Measurements from ENCODE around the gene CLASP1. TPM values are rescaled to one million over a fixed set of nuclear protein-coding genes. Genes with fewer than 3 reads are reported as not detected.

CLASP1 gene
- total and polyA plus RNA-seq, 2 of the 8 experiments (the other 6 are each of a cell fraction or from before 2014, with no cell fraction given) = 7.3 to 53.9 TPM

GRCh38 chr2:121686218-121686617 lies 37.0 kb upstream of the CLASP1 start:
- no peak for FAIRE-seq
- H3K56ac ChIP-seq (replicated peaks; ENCODE audit: insufficient read length, low read depth, low read length) = no peak overlapping the region
- H3K27ac ChIP-seq (ENCODE audit: low read depth, low read length) = no peak overlapping the region
- no peak overlapping the region; the same call in 1 of the 2 replicates for H2BK12ac ChIP-seq (ENCODE audit: low read depth, low read length)
- peak in 1 of 2 experiments; percentile 60 for DNase-seq (ENCODE audit: low read depth in 1 of 2, low spot score in 2 of 2)
- H3K14ac ChIP-seq (ENCODE audit: insufficient read length) = no peak overlapping the region
- no peak overlapping the region for H4K91ac ChIP-seq (replicated peaks; ENCODE audit: insufficient read length, low read length)
- CTCF ChIA-PET (ENCODE audit: partially characterized antibody) = interaction anchor here (0.7 kb wide), 1 partner anchor 36 kb away, joined by 3 read pairs; no protein-coding TSS in a partner anchor
- H2BK15ac ChIP-seq (ENCODE audit: low read length) = no peak overlapping the region
- peaks cover 5 to 24% (median 18%) of the 10 kb centered on the region in 4 experiments for H3K4me1 ChIP-seq (replicated peaks in 1 of 4; ENCODE audit: control insufficient read depth in 3 of 4, insufficient read depth in 4 of 4, low read length in 3 of 4)
- H3K79me2 ChIP-seq (ENCODE audit: control insufficient read depth in 1 of 2, insufficient read depth in 2 of 2, low read length in 2 of 2) = peaks cover 0 to 10% of the 10 kb centered on the region in 2 experiments; a peak in 1 of 4 replicates
- WGBS, 2 experiments (ENCODE audit: extremely low coverage in 1 of 2, insufficient coverage in 1 of 2, insufficient read length in 1 of 2, insufficient replicate concordance in 2 of 2, low coverage in 1 of 2, low lambda C conversion rate in 2 of 2, missing lambda C conversion rate in 1 of 2) = 51% methylated on average over 19 of the region's 19 CpGs; no CpG with 5 or more reads in 1 of the 2 experiments
- H3K9me3 ChIP-seq (ENCODE audit: insufficient read depth in 2 of 2, low read depth in 1 of 2, low read length in 1 of 2) = no peaks in the 10 kb centered on the region
- H2AK5ac ChIP-seq (ENCODE audit: low read depth, low read length) = no peak overlapping the region
- no peak overlapping the region for H4K5ac ChIP-seq (ENCODE audit: insufficient read length, low read depth, low read length)
- POLR2A ChIA-PET (ENCODE audit: partially characterized antibody) = interaction anchor here (1.3 kb wide), 1 partner anchor 48 kb away, joined by 3 read pairs; no protein-coding TSS in a partner anchor
- no peak overlapping the region for H2AFZ ChIP-seq (ENCODE audit: low read length)
- TF ChIP-seq NANOG (IDR thresholded peaks at IDR 0.05; ENCODE audit: insufficient read depth, low read depth, low read length, poor library complexity, severe bottlenecking) (no peak), BACH1 (IDR thresholded peaks at IDR 0.05; ENCODE audit: low read length) (no peak), TEAD4 (IDR thresholded peaks at IDR 0.05; ENCODE audit: low read depth, low read length) (0 out of 2 replicates have a peak, but pooled peaks have one; percentile 27), TBP (IDR thresholded peaks at IDR 0.05; ENCODE audit: low read depth, low read length) (0 out of 2 replicates have a peak, but pooled peaks have one; percentile 14), EGR1 (IDR thresholded peaks at IDR 0.05; ENCODE audit: borderline replicate concordance, low read depth, low read length) (no peak), HDAC2 (IDR thresholded peaks at IDR 0.05; ENCODE audit: borderline replicate concordance in 1 of 2, low read depth in 2 of 2, low read length in 2 of 2) (0 out of 4 replicates have a peak, but pooled peaks of 1 of the 2 experiments have one; percentile 53), RFX5 (IDR thresholded peaks at IDR 0.05; ENCODE audit: borderline replicate concordance, low read depth, low read length) (no peak), HDAC6 (IDR thresholded peaks at IDR 0.05; ENCODE audit: low read depth, low read length) (no peak), CEBPB (IDR thresholded peaks at IDR 0.05; ENCODE audit: low read depth, low read length) (0 out of 2 replicates have a peak, but pooled peaks have one; percentile 9)
- peak overlapping the region; percentile 63; the same call in 1 of the 2 replicates for H2BK5ac ChIP-seq (ENCODE audit: low read depth, low read length)
- H2BK20ac ChIP-seq (ENCODE audit: low read length) = no peak overlapping the region; the same call in 1 of the 2 replicates
- no peaks in the 10 kb centered on the region; a peak in 1 of 7 replicates for H3K27me3 ChIP-seq (replicated peaks in 1 of 4; ENCODE audit: control insufficient read depth in 3 of 4, extremely low read depth in 1 of 4, insufficient read depth in 3 of 4, low read length in 3 of 4)
- H3K79me1 ChIP-seq (ENCODE audit: low read depth, low read length) = no peaks in the 10 kb centered on the region
- H3K36me3 ChIP-seq (ENCODE audit: control insufficient read depth in 2 of 4, insufficient read depth in 4 of 4, low read length in 3 of 4) = peaks cover 0 to 3% (median 0%) of the 10 kb centered on the region in 4 experiments; a peak in 1 of 8 replicates
- H3K9ac ChIP-seq (replicated peaks in 1 of 4; ENCODE audit: extremely low read depth in 1 of 4, low read depth in 3 of 4, low read length in 3 of 4) = no peak overlapping the region
- no peak overlapping the region for H3K23ac ChIP-seq (ENCODE audit: insufficient read length)
- no peak overlapping the region for H2BK120ac ChIP-seq (replicated peaks; ENCODE audit: low read depth, low read length)
- H3K18ac ChIP-seq (ENCODE audit: extremely low read depth, low read length) = no peak overlapping the region; the same call in 1 of the 2 replicates
- H3K23me2 ChIP-seq (ENCODE audit: low read depth, low read length) = peaks cover 6% of the 10 kb centered on the region
- no peaks in the 10 kb centered on the region for H4K20me1 ChIP-seq (replicated peaks in 1 of 2; ENCODE audit: control insufficient read depth in 1 of 2, insufficient read depth in 2 of 2, low read length in 2 of 2)
- H3K4me2 ChIP-seq (ENCODE audit: insufficient read depth in 1 of 2, low read depth in 2 of 2, low read length in 2 of 2) = peak overlapping the region; percentile 17 to 20; a peak in 1 of 4 replicates
- H3K4me3 ChIP-seq (ENCODE audit: extremely low read depth in 1 of 4, insufficient read depth in 2 of 4, low read depth in 3 of 4, low read length in 4 of 4) = no peak overlapping the region; a peak in 1 of 8 replicates
- no peak overlapping the region for H3K4ac ChIP-seq (replicated peaks; ENCODE audit: insufficient read length, low read depth, low read length)
- H4K8ac ChIP-seq (ENCODE audit: extremely low read depth, insufficient read depth, low read length) = no peak overlapping the region

Measured in H1 (cell line).